Naive thymus-derived CD4-positive, alpha-beta T cell (primary cell): Measurements from ENCODE around the gene RELL1. TPM values are rescaled to one million over a fixed set of nuclear protein-coding genes. Genes with fewer than 3 reads are reported as not detected.

ENCODE experiments used
- ATAC-seq: fragments of 150-1000 bp; cut with Tn5 transposase; 2 replicates; pipeline ENCODE4 v1.10.0; 2021; ENCODE audit warnings: mild to moderate bottlenecking, moderate library complexity
- CTCF ChIA-PET: fragments of 350-600 bp; sonication (Branson Sonifier 250); formaldehyde crosslinking; loops from one replicate; lab custom pipeline; 2021; ENCODE audit warnings: antibody characterized with exemption; lab: Charles Lee
- POLR2A ChIA-PET: fragments of 350-600 bp; sonication (Branson Sonifier 250); formaldehyde crosslinking; loops from one replicate; lab custom pipeline; 2021; ENCODE audit warnings: antibody characterized with exemption, inconsistent platforms; lab: Charles Lee
- DNase-seq, 9 donors: peaks; one replicate each; pipeline versions ENCODE4 v3.0.0 to v3.0.0-alpha.2; 2020 to 2022; ENCODE audit warnings: mixed read lengths in 1 of 9
- H3K27ac ChIP-seq: one replicate; pipeline ENCODE4 v1.7.0; 2013; ENCODE audit warnings: mild to moderate bottlenecking, low read depth, low read length, moderate library complexity
- H3K27me3 ChIP-seq, 2 donors: one replicate each; pipeline ENCODE4 v1.7.0; 2013; ENCODE audit warnings: low read length in 2 of 2, mild to moderate bottlenecking in 2 of 2, moderate library complexity in 2 of 2; ENCODE audit not compliant: control insufficient read depth in 2 of 2, insufficient read depth in 2 of 2
- H3K36me3 ChIP-seq, 3 experiments: 1 replicate in 2 of 3; 2 replicates in 1 of 3; pipeline ENCODE4 v1.7.0; 2013; ENCODE audit warnings: low read length in 3 of 3, mild to moderate bottlenecking in 3 of 3, moderate library complexity in 1 of 3; ENCODE audit not compliant: insufficient read depth in 3 of 3, control insufficient read depth in 2 of 3
- H3K4me1 ChIP-seq, 2 donors: one replicate each; pipeline ENCODE4 v1.7.0; 2013; ENCODE audit warnings: low read length in 2 of 2, mild to moderate bottlenecking in 2 of 2, moderate library complexity in 1 of 2; ENCODE audit not compliant: control insufficient read depth in 2 of 2, insufficient read depth in 2 of 2
- H3K4me3 ChIP-seq: 2 replicates; pipeline ENCODE4 v1.7.0; 2013; ENCODE audit warnings: mild to moderate bottlenecking, low read length
- H3K9me3 ChIP-seq, 3 experiments: 1 replicate in 2 of 3; 2 replicates in 1 of 3; pipeline ENCODE4 v1.7.0; 2013; ENCODE audit warnings: low read length in 3 of 3; ENCODE audit not compliant: control insufficient read depth in 2 of 3
- H3K27ac Mint-ChIP-seq, 9 donors: one replicate each; pipeline ENCODE4 v1.8.0; 2020 to 2022; ENCODE audit warnings: mixed read lengths in 9 of 9, mild to moderate bottlenecking in 8 of 9, moderate library complexity in 5 of 9, inconsistent platforms in 2 of 9
- H3K27me3 Mint-ChIP-seq, 5 donors: one replicate each; pipeline ENCODE4 v1.8.0; 2021 to 2022; ENCODE audit warnings: mixed read lengths in 5 of 5, mild to moderate bottlenecking in 1 of 5
- H3K36me3 Mint-ChIP-seq, 5 donors: one replicate each; pipeline ENCODE4 v1.8.0; 2020 to 2022; ENCODE audit warnings: mixed read lengths in 5 of 5, mild to moderate bottlenecking in 3 of 5, inconsistent platforms in 1 of 5
- H3K4me1 Mint-ChIP-seq, 7 donors: one replicate each; pipeline ENCODE4 v1.8.0; 2020 to 2022; ENCODE audit warnings: mixed read lengths in 7 of 7, mild to moderate bottlenecking in 3 of 7, inconsistent platforms in 1 of 7
- H3K4me3 Mint-ChIP-seq, 10 donors: one replicate each; pipeline ENCODE4 v1.8.0; 2020 to 2022; ENCODE audit warnings: mild to moderate bottlenecking in 10 of 10, mixed read lengths in 10 of 10, moderate library complexity in 6 of 10, inconsistent platforms in 2 of 10
- H3K9me3 Mint-ChIP-seq, 11 donors: one replicate each; pipeline ENCODE4 v1.8.0; 2020 to 2022; ENCODE audit warnings: mixed read lengths in 11 of 11, mild to moderate bottlenecking in 4 of 11, inconsistent platforms in 1 of 11, moderate library complexity in 1 of 11
- intact Hi-C, 2 donors: fragments of 100-400 bp; cut with micrococcal nuclease; formaldehyde crosslinking; loops; one replicate each; pipeline ENCODE4 v1.15.1; 2023
- polyA plus RNA-seq, 2 donors: library from polyadenylated mRNA; unstranded; fragments of 300-500 nt; fragmentation: Illumina TruSeq; gene quantifications; one replicate each; pipeline ENCODE4 v1.2.3, GENCODE V29; 2021
- total RNA-seq, 6 experiments: library from RNA in 5 of 6; stranded (reverse) in 5 of 6; gene quantifications; 1 replicate in 5 of 6; 2 replicates in 1 of 6; pipeline ENCODE4 v1.2.3 and lab custom pipeline; 2021 to 2026

RELL1 gene
- total and polyA plus RNA-seq, 7 experiments from 2014 or later, result 4.8 to 35.2 (median 27.1) TPM

DNA sequence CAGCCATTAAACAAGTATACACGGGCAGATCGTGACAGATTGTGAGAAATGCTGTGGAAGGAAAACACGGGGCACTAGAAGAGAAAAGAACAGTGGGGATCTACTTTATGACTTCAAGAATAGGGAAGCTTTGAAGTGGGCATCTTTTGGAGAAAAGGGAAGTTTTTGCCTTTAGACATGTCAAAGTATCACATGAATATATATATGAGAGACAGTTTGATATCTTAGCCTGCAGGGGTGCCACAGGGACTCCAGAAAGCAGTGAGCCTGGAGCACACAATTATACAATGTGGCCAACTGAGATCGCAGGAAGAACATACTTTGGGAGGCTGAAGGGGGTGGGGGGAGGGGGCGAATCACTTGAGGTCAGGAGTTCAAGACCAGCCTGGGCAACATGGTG, 35.7 kb downstream of the RELL1 start:
- intact Hi-C loops, result no loop called here
- Mint-ChIP-seq H3K4me3 (no peak overlapping the region), H3K4me1 (peaks cover 0 to 40% (median 18%) of the 10 kb centered on the region in 7 donors), H3K9me3 (peaks cover 0 to 7% (median 2%) of the 10 kb centered on the region in 11 donors), H3K27me3 (no peaks in the 10 kb centered on the region), H3K27ac (peak overlapping the region in 1 of 9 donors; percentile 34), H3K36me3 (peaks cover 12 to 64% (median 43%) of the 10 kb centered on the region in 5 donors)
- ChIA-PET CTCF (no interaction called here), POLR2A (no interaction called here)
- no peaks in the 10 kb centered on the region for H3K4me1 ChIP-seq
- no peaks in the 10 kb centered on the region for H3K9me3 ChIP-seq
- no peaks in the 10 kb centered on the region for H3K27me3 ChIP-seq
- H3K36me3 ChIP-seq, result peaks cover 6 to 29% (median 10%) of the 10 kb centered on the region in 3 experiments
- no peak overlapping the region for H3K4me3 ChIP-seq
- DNase-seq (no peak), ATAC-seq (no peak)
- no peak overlapping the region for H3K27ac ChIP-seq

- peaks cover 11 to 68% (median 37%) of the 10 kb centered on the region in 5 donors for H3K36me3 Mint-ChIP-seq
- CTCF ChIA-PET, result no interaction called here
- no peaks in the 10 kb centered on the region for H3K27me3 ChIP-seq
- peak overlapping the region in 1 of 9 donors; percentile 9 for H3K27ac Mint-ChIP-seq
- no peak overlapping the region for H3K4me3 ChIP-seq
- H3K9me3 Mint-ChIP-seq, result peaks cover 0 to 6% (median 0%) of the 10 kb centered on the region in 11 donors
- H3K36me3 ChIP-seq, result peaks cover 6 to 31% (median 14%) of the 10 kb centered on the region in 3 experiments
- H3K4me1 Mint-ChIP-seq, result peaks cover 0 to 40% (median 18%) of the 10 kb centered on the region in 7 donors
- H3K9me3 ChIP-seq, result no peaks in the 10 kb centered on the region
- no peak for DNase-seq
- ATAC-seq, result no peak
- POLR2A ChIA-PET, result no interaction called here
- no peak overlapping the region for H3K27ac ChIP-seq
- no peaks in the 10 kb centered on the region for H3K27me3 Mint-ChIP-seq
- H3K4me1 ChIP-seq, result no peaks in the 10 kb centered on the region
- intact Hi-C loops, result no loop called here
- no peak overlapping the region for H3K4me3 Mint-ChIP-seq
Measured at GRCh38 chr4:37649268-37649667, 36.9 kb downstream of the RELL1 start.

DNA sequence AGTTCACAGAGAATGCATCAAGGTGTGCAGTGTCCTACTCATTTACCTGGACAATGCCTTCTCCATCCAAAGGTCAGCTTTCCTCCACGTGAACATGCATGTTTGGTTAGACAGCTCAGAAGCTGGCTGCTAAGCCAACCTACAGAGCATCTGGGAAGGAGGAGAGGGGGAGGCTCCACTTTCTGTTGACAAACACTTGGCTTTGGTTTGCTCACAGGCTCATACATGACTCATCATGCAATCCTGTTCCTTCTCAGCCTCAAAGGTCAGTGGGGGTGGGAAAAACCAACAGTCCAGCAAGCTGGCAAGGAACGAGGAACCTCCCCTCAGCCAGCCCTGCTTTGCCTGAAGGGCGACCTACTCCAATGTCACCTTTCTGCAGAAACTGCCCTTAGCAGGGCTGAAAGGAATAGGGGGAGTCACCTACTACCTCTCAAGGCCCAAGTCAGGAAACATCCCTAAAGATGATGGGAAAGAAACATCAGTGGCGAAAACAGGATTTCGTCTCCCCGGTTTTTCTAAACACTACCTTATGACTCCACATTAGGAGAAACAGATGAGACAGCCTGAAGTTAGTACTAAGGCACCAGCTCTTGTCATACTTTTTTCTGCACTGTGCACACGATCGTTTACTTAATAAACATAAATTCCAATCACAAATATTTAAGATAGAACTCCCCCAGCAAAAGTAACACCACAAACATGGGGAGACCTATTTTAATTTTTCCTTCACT, 37.9 kb downstream of the RELL1 start:
- Histone ChIP-seq H3K9me3 (no peaks in the 10 kb centered on the region), H3K4me1 (no peaks in the 10 kb centered on the region), H3K4me3 (no peak overlapping the region), H3K27me3 (no peaks in the 10 kb centered on the region), H3K36me3 (peaks cover 6 to 31% (median 14%) of the 10 kb centered on the region in 3 experiments), H3K27ac (no peak overlapping the region)
- intact Hi-C loops, result no loop called here
- ATAC-seq, result peak; percentile 60
- H3K27me3 Mint-ChIP-seq, result no peaks in the 10 kb centered on the region
- no peaks in the 10 kb centered on the region for H3K9me3 Mint-ChIP-seq
- ChIA-PET POLR2A (no interaction called here), CTCF (no interaction called here)
- peaks cover 4 to 61% (median 34%) of the 10 kb centered on the region in 5 donors for H3K36me3 Mint-ChIP-seq
- no peak overlapping the region for H3K27ac Mint-ChIP-seq
- H3K4me1 Mint-ChIP-seq, result peaks cover 0 to 39% (median 11%) of the 10 kb centered on the region in 7 donors
- no peak for DNase-seq
- H3K4me3 Mint-ChIP-seq, result no peak overlapping the region

- POLR2A ChIA-PET, result no interaction called here
- no peaks in the 10 kb centered on the region for H3K9me3 ChIP-seq
- no peak overlapping the region for H3K27ac ChIP-seq
- no peaks in the 10 kb centered on the region for H3K27me3 Mint-ChIP-seq
- no peaks in the 10 kb centered on the region for H3K4me1 ChIP-seq
- CTCF ChIA-PET, result no interaction called here
- peaks cover 4 to 67% (median 34%) of the 10 kb centered on the region in 5 donors for H3K36me3 Mint-ChIP-seq
- no peaks in the 10 kb centered on the region for H3K27me3 ChIP-seq
- H3K9me3 Mint-ChIP-seq, result no peaks in the 10 kb centered on the region
- ATAC-seq (no peak), DNase-seq (no peak)
- H3K4me3 ChIP-seq, result no peak overlapping the region
- intact Hi-C loops, result no loop called here
- no peak overlapping the region for H3K4me3 Mint-ChIP-seq
- H3K36me3 ChIP-seq, result peaks cover 6 to 31% (median 14%) of the 10 kb centered on the region in 3 experiments
- no peak overlapping the region for H3K27ac Mint-ChIP-seq
- peaks cover 0 to 29% (median 7%) of the 10 kb centered on the region in 7 donors for H3K4me1 Mint-ChIP-seq
Measured at GRCh38 chr4:37646247-37646646, 39.9 kb downstream of the RELL1 start.

- H3K27ac Mint-ChIP-seq, result no peak overlapping the region
- peaks cover 4 to 64% (median 34%) of the 10 kb centered on the region in 5 donors for H3K36me3 Mint-ChIP-seq
Measured at GRCh38 chr4:37645736-37646135, 40.4 kb downstream of the RELL1 start.

DNA sequence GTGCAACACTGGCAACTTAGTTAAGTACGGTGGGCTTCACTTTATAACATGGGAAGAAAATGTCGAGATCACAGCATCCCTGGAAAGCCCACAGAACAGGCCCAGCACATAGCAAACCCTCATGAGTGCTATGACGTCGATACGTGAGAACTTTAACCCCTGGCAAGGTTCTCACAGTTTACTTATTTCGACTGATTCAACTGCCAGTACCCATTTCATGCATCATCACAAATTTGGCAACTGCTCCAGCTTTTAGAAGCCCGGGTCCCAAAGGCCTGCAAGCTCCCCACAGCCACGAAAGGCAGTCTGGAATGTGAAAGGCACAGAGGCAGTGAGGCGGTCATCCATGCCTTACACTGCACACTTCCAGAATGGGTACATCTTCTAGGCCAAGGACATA, 41.2 kb downstream of the RELL1 start:
- H3K4me1 ChIP-seq, result no peaks in the 10 kb centered on the region
- H3K27ac ChIP-seq, result no peak overlapping the region
- Mint-ChIP-seq H3K27ac (no peak overlapping the region), H3K4me1 (peaks cover 0 to 20% (median 1%) of the 10 kb centered on the region in 7 donors), H3K9me3 (no peaks in the 10 kb centered on the region), H3K36me3 (peaks cover 4 to 60% (median 27%) of the 10 kb centered on the region in 5 donors), H3K4me3 (no peak overlapping the region), H3K27me3 (no peaks in the 10 kb centered on the region)
- H3K27me3 ChIP-seq, result no peaks in the 10 kb centered on the region
- POLR2A ChIA-PET, result no interaction called here
- peaks cover 6 to 31% (median 14%) of the 10 kb centered on the region in 3 experiments for H3K36me3 ChIP-seq
- H3K4me3 ChIP-seq, result no peak overlapping the region
- no peak for DNase-seq
- intact Hi-C loops, result loop anchor here (5.0 kb wide), 2 partner anchors 37 to 42 kb away; partner anchors contain the start of gene RELL1 (in 1 of the 2)
- H3K9me3 ChIP-seq, result no peaks in the 10 kb centered on the region
- CTCF ChIA-PET, result no interaction called here
- ATAC-seq, result no peak

More at GRCh38 chr4:37645736-37646135, 40.4 kb downstream of the RELL1 start:
- Histone ChIP-seq H3K9me3 (no peaks in the 10 kb centered on the region), H3K4me1 (no peaks in the 10 kb centered on the region), H3K27me3 (no peaks in the 10 kb centered on the region), H3K27ac (no peak overlapping the region), H3K36me3 (peaks cover 6 to 31% (median 14%) of the 10 kb centered on the region in 3 experiments), H3K4me3 (no peak overlapping the region)
- no peak for DNase-seq
- Mint-ChIP-seq H3K9me3 (no peaks in the 10 kb centered on the region), H3K4me3 (no peak overlapping the region), H3K4me1 (peaks cover 0 to 26% (median 7%) of the 10 kb centered on the region in 7 donors), H3K27me3 (no peaks in the 10 kb centered on the region)
- POLR2A ChIA-PET, result no interaction called here
- CTCF ChIA-PET, result no interaction called here
- ATAC-seq, result no peak
- intact Hi-C loops, result no loop called here
